ENCODE data around the gene FGF6.

FGF6 gene

GRCh38 chr12:4447151-4447550, 1.5 kb upstream of the FGF6 start:
- no peak for DNase-seq
- no peak for ATAC-seq

DNA sequence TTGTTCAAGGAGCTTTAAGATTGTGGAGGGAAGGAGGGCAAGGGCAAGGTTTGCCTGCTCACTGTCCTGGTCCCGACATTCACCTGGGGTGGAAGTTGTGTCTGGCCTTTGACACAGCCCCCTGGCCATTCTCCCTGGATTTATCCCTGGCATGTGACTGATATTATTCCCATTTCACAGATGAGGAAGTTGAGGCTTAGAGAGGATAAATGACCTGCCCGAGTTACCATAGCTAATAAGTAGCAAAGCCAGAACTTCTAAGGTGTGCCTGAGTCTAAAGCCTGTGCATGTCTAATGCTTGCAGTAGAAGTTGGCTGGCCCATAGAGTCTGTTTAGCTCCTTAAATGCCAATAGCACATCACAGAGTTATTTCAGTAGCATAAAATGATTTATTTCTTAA, 720 bp upstream of the FGF6 start:
- ATAC-seq: no peak
- no peak for DNase-seq

GRCh38 chr12:4444031-4444430, 1.6 kb downstream of the FGF6 start:
- no peak for DNase-seq
- no peak for ATAC-seq

GRCh38 chr12:4443616-4444015, 2.0 kb downstream of the FGF6 start:
- no peak for ATAC-seq

GRCh38 chr12:4441355-4442335, 4.0 kb downstream of the FGF6 start:
- ATAC-seq: no peak
- DNase-seq: no peak

More at GRCh38 chr12:4443616-4444015, 2.0 kb downstream of the FGF6 start:
- no peak for DNase-seq

GRCh38 chr12:4440187-4440941, 5.3 kb downstream of the FGF6 start:
- ATAC-seq (no peak), DNase-seq (no peak)

DNA sequence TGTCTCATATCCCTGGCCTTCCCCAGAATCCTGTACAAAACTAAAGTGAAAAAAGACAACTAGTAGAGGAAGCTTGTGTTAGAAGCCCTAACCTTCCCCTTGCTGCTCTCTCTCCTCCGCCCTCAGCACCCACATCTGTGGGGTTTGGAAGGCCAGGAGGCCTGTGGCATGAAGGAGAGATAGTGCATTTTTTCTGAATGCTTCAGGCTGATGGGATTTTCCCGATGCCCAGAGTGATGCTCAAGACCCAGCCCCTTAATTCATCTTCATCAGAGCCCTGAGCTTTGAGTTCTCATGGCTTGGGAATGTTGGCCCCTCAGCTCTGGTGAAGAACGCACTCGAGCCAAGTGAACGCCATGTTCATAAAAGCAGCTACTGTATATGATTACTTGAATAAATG, 5.9 kb downstream of the FGF6 start:
- DNase-seq (no peak), ATAC-seq (no peak)

GRCh38 chr12:4438834-4439596, 6.6 kb downstream of the FGF6 start:
- no peak for DNase-seq
- ATAC-seq: no peak

GRCh38 chr12:4435537-4435936, 10.1 kb downstream of the FGF6 start:
- ATAC-seq (no peak), DNase-seq (no peak)

DNA sequence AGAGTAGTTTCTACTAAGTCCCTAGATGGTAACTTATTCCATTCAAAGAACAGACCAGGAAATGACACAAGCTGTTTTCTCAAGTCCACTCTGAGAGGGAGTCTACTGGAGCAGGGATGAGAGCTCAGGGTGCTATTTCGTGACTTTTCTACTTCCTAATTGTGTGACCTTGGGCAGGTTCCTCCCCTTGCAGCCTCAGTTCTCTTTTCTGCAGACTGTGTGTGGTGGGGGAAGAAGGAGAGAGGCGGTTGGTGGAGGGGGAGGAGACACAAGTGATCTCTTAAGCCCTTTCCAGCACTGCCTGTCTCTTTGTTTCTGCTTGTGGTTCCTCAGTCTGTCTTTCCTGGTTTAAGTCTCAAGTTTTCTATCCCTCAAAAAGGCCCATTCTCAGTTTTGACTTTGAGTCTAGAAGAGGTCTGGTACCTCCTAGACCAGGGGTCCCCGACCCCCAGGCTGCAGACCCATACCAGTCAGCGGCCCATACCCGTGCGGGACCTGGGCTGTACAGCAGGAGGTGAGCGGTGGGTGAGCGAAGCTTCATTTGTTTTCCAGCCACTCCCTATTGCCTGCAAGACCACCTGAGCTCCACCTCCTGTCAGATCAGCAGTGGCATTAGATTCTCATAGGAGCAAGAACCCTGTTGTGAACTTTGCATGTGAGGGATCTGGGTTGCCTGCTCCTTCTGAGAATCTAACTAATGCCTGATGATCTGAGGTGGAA, 10.7 kb downstream of the FGF6 start:
- no peak for DNase-seq

DNA sequence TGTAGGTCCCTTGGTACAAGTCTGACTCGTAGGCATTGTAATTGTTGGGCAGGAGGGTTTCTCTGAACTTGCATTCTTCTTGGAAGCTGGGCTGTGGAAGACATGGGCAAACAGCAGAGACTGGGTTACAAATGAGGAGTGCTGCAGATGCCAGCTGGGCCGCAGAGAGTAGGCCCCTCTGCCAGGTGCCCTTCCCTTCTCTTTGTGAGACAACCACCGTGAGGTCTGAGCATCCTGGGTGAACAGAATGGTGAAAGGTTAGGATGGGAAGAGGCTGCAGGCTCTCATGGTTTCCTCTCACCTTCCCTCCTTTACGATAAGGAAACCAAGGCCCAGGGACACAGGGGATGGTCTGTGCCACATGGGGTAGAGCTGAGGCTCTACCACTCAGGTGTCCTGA, 11.3 kb downstream of the FGF6 start:
- DNase-seq: no peak
- no peak for ATAC-seq

More for the DNA sequence above, 10.7 kb downstream of the FGF6 start:
- ATAC-seq: no peak

- no peak for DNase-seq
- no peak for ATAC-seq
These were observed 11.9 kb downstream of the FGF6 start for GRCh38 chr12:4433745-4434058.

GRCh38 chr12:4432878-4433744, 12.5 kb downstream of the FGF6 start:
- ATAC-seq (no peak), DNase-seq (no peak)

- DNase-seq (no peak), ATAC-seq (no peak)
These were observed 13.7 kb downstream of the FGF6 start for GRCh38 chr12:4431866-4432265.

DNA sequence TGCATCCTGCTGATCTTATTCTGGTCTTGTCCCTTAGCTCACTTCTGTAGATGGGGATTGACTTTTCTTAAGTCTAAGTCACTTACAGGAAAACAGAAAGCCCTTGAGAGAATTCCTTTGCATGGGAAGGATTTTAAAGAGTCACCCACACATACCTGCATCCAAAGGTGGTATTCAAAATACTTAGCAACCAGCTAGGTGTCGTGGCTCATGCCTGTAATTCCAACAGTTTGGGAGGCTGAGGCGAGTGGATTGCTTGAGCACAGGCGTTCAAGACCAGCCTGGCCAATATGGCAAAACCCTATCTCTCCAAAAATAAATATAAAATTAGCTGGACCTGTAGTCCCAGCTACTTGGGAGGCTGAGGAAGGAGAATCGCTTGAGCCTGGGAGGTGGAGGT, 14.2 kb downstream of the FGF6 start:
- no peak for DNase-seq

GRCh38 chr12:4424422-4424821, 21.2 kb downstream of the FGF6 start:
- no peak for ATAC-seq
- no peak for DNase-seq

More for the DNA sequence above, 14.2 kb downstream of the FGF6 start:
- ATAC-seq: no peak

DNA sequence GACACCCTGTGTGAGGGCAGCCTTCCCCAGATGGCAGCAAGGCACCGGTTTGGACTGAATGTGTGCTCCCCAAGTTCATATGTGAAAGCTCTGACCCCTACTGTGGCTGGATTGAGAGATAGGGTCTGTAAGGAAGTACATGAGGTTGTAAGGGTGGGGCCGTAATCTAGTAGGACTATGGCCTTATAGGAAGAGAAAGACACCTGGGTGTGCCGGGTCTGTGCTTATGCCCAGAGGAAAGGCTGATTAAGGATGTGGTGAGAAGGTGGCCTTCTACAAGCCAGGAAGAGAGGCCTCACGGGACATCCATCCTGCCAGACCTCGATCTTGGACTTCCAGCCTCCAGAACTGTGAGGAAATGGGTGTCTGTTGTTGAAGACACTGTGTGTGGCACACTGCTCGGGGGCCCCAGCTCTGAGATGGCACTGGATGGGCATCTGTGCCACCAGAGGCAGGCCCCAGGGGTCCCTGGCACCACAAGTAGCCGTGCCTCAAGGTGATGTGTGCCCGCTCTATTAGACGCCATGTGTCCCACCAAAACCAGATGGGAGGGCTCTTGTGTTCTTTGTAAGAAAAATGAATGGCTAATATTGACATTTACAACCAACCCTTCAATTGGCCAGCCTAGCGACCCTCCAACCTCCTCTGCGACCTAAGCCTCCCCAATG, 22.0 kb downstream of the FGF6 start:
- DNase-seq: no peak
- no peak for ATAC-seq

GRCh38 chr12:4422985-4423384, 22.6 kb downstream of the FGF6 start:
- no peak for DNase-seq
- no peak for ATAC-seq

GRCh38 chr12:4421590-4422031, 24.0 kb downstream of the FGF6 start:
- DNase-seq (peak; percentile 23), ATAC-seq (no peak)

DNA sequence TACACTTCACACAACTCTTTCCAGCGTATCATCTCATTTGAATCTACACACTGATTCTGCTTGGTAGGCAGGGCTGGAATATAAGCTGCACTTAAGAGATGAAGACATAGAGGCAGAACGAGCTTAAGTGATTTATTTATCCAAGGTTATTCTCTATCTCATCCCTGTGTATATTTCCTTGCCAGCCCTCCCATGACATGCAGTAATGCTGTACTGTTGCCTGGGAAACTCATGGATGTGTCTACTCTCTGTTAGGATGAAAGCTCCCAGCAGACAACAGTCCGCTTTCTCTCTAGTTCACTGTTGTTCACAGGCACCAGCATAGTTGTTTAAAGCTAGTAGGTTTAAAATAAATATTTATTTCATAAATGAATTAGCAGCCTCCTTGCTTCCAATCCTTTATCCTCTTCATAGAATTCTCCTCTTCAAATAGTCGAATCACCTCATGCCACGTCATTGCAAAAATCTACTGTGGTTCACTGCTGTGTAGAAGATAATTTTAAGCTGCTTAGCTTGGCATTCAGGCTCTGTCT, 25.4 kb downstream of the FGF6 start:
- DNase-seq (no peak), ATAC-seq (no peak)
